A549 (cell line): ENCODE results near the gene ACOXL. TPM values are rescaled to one million over a fixed set of nuclear protein-coding genes. Genes with fewer than 3 reads are reported as not detected.

Experiments used
- ATAC-seq, 2 experiments: fragments of 200-7000 bp in 1 of 2; fragments of >200 bp in 1 of 2; cut with Nextera tagmentation in 1 of 2; cut with Tn5 transposase in 1 of 2; 3 replicates each; pipeline versions ENCODE4 v1.8.0 to v1.9.1; 2018 to 2020; ENCODE audit warnings: mild to moderate bottlenecking in 1 of 2, moderate library complexity in 1 of 2
- CTCF ChIA-PET: fragments of 300-600 bp; sonication (Branson Sonifier 250); formaldehyde crosslinking; extraction: SDS; loops from one replicate; lab custom pipeline; 2021; ENCODE audit warnings: antibody characterized with exemption, inconsistent platforms; lab: Yijun Ruan, JAX
- POLR2A ChIA-PET: fragments of 350-600 bp; formaldehyde crosslinking; extraction: SDS; loops from one replicate; lab custom pipeline; 2021; ENCODE audit warnings: antibody characterized with exemption, inconsistent platforms; lab: Yijun Ruan, JAX
- DNase-seq, 2 experiments: peaks; one replicate each; pipeline versions ENCODE4 v3.0.0 to v3.0.0-alpha.2; 2011 to 2016; ENCODE audit warnings: low read depth in 1 of 2, low spot score in 1 of 2
- FAIRE-seq: peaks from 2 replicates; lab custom pipeline; 2011; peaks lifted over from hg19 to GRCh38; lab: Jason Lieb, UNC
- H3K27ac ChIP-seq, 2 experiments: fragments of >200 bp; sonication (Bioruptor Twin); formaldehyde crosslinking; 3 replicates each; pipeline ENCODE4 v1.5.1; 2016 to 2017
- H3K4me1 ChIP-seq: fragments of >200 bp; sonication (Bioruptor Twin); formaldehyde crosslinking; 3 replicates; pipeline ENCODE4 v1.6.1; 2016
- H3K4me2 ChIP-seq: fragments of >200 bp; sonication (Bioruptor Twin); formaldehyde crosslinking; 3 replicates; pipeline ENCODE4 v1.6.1; 2016
- H3K4me3 ChIP-seq: fragments of >200 bp; sonication (Bioruptor Twin); formaldehyde crosslinking; 3 replicates; pipeline ENCODE4 v1.5.1; 2016
- H3K9me3 ChIP-seq: fragments of >200 bp; sonication (Bioruptor Twin); formaldehyde crosslinking; 3 replicates; pipeline ENCODE4 v1.6.1; 2016
- BHLHE40 ChIP-seq: IDR thresholded peaks from 2 replicates; pipeline ENCODE4 v1.6.1; 2012; ENCODE audit warnings: low read depth, low read length, inconsistent platforms
- CEBPB ChIP-seq, 2 experiments: fragments of >200 bp in 1 of 2; sonication (Bioruptor Twin) in 1 of 2; formaldehyde crosslinking in 1 of 2; IDR thresholded peaks; 2 replicates each; pipeline ENCODE4 v1.6.1; 2012 to 2016
- CHD4 ChIP-seq: fragments of 200-600 bp; sonication (generic); IDR thresholded peaks from 2 replicates; pipeline ENCODE4 v1.6.1; 2016; ENCODE audit warnings: antibody characterized with exemption, mild to moderate bottlenecking, borderline replicate concordance
- EHF ChIP-seq: fragments of 250-450 bp; sonication (Bioruptor Pico); IDR thresholded peaks from 2 replicates; pipeline ENCODE4 v1.5.0; 2020; ENCODE audit warnings: mild to moderate bottlenecking
- EHMT2 ChIP-seq: fragments of 200-600 bp; sonication (generic); IDR thresholded peaks from 2 replicates; pipeline ENCODE4 v1.6.1; 2016; ENCODE audit warnings: antibody characterized with exemption, low read depth, mild to moderate bottlenecking, moderate library complexity
- EP300 ChIP-seq, 2 experiments: fragments of >200 bp; sonication (Bioruptor Twin); formaldehyde crosslinking; IDR thresholded peaks; 2 replicates in 1 of 2; 3 replicates in 1 of 2; pipeline ENCODE4 v1.6.1; 2016 to 2017
- FOSB ChIP-seq: fragments of 250-450 bp; sonication (Bioruptor Pico); IDR thresholded peaks from 2 replicates; pipeline ENCODE4 v1.5.0; 2020; ENCODE audit warnings: mild to moderate bottlenecking, moderate library complexity
- HES2 ChIP-seq: fragments of >200 bp; sonication (Bioruptor Twin); formaldehyde crosslinking; IDR thresholded peaks from 2 replicates; pipeline ENCODE4 v1.6.1; 2016
- HOXB13 ChIP-seq: fragments of 250-450 bp; sonication (Bioruptor Pico); IDR thresholded peaks from 2 replicates; pipeline ENCODE4 v1.5.0; 2020; ENCODE audit warnings: low read depth, mild to moderate bottlenecking, moderate library complexity
- HOXB5 ChIP-seq: fragments of 250-450 bp; sonication (Bioruptor Pico); IDR thresholded peaks from 2 replicates; pipeline ENCODE4 v1.5.0; 2020; ENCODE audit warnings: mild to moderate bottlenecking, moderate library complexity
- JUN ChIP-seq, 2 experiments: fragments of >200 bp; sonication (Bioruptor Twin); formaldehyde crosslinking; IDR thresholded peaks; 2 replicates in 1 of 2; 3 replicates in 1 of 2; pipeline ENCODE4 v1.6.1; 2016 to 2017
- JUNB ChIP-seq: fragments of >200 bp; sonication (Bioruptor Twin); formaldehyde crosslinking; IDR thresholded peaks from 2 replicates; pipeline ENCODE4 v1.6.1; 2016
- MAFK ChIP-seq: fragments of 450-650 bp; IDR thresholded peaks from 2 replicates; pipeline ENCODE4 v1.6.1; 2014; ENCODE audit not compliant: partially characterized antibody
- NFE2L2 ChIP-seq: fragments of 150-350 bp; conservative IDR thresholded peaks from 2 replicates; pipeline ENCODE4 v1.6.1; 2014; ENCODE audit warnings: low read length
- NPAS2 ChIP-seq: fragments of 250-450 bp; sonication (Bioruptor Pico); IDR thresholded peaks from 2 replicates; pipeline ENCODE4 v1.8.0; 2022; ENCODE audit warnings: mild to moderate bottlenecking, moderate library complexity, borderline replicate concordance
- RCOR1 ChIP-seq: fragments of 150-350 bp; IDR thresholded peaks from 2 replicates; pipeline ENCODE4 v1.6.1; 2014; ENCODE audit warnings: antibody characterized with exemption, low read length, low read depth
- SREBF2 ChIP-seq: fragments of 450-650 bp; IDR thresholded peaks from 2 replicates; pipeline ENCODE4 v1.6.1; 2014; ENCODE audit warnings: mild to moderate bottlenecking, moderate library complexity
- TP53 ChIP-seq: fragments of 250-450 bp; sonication (Bioruptor Pico); IDR thresholded peaks from 2 replicates; pipeline ENCODE4 v1.5.0; 2021; ENCODE audit warnings: mild to moderate bottlenecking, moderate library complexity
- ZFP36 ChIP-seq: fragments of 450-650 bp; IDR thresholded peaks from 2 replicates; pipeline ENCODE4 v1.6.1; 2014; ENCODE audit warnings: borderline replicate concordance; ENCODE audit not compliant: partially characterized antibody
- ZNF302 ChIP-seq: fragments of 250-450 bp; sonication (Bioruptor Pico); IDR thresholded peaks from 2 replicates; pipeline ENCODE4 v1.9.0; 2021; ENCODE audit warnings: inconsistent platforms, mild to moderate bottlenecking, moderate library complexity
- WGBS: methylation state at CpG from one replicate; pipeline ENCODE4 v1.1.6; 2017; ENCODE audit errors: missing lambda C conversion rate; 5-methylcytosine and 5-hydroxymethylcytosine counted together
- polyA plus RNA-seq, 4 experiments: library from polyadenylated mRNA; depleted of rRNA in 3 of 4; stranded (reverse); fragments of >200 nt; fragmentation: RNase III in 1 of 4; extraction: RNeasy Plus Mini Kit Qiagen cat#74134 plus additional on column Dnase treatment in 1 of 4; gene quantifications; 2 replicates in 3 of 4; 3 replicates in 1 of 4; pipeline ENCODE4 v1.2.3, GENCODE V29; 2011 to 2017
- TF ChIP-seq, protein P1 (sequence below): fragments of 450-650 bp; IDR thresholded peaks from 2 replicates; pipeline ENCODE4 v1.6.1; 2014; ENCODE audit warnings: antibody characterized with exemption
- TF ChIP-seq, protein P2 (sequence below): fragments of 250-450 bp; sonication (Bioruptor Pico); IDR thresholded peaks from 2 replicates; pipeline ENCODE4 v1.5.0; 2021; ENCODE audit warnings: mild to moderate bottlenecking, moderate library complexity, borderline replicate concordance

The ACOXL gene
- polyA plus RNA-seq, 2 of the 4 experiments (the other 2 are of a cell fraction), result not detected

DNA sequence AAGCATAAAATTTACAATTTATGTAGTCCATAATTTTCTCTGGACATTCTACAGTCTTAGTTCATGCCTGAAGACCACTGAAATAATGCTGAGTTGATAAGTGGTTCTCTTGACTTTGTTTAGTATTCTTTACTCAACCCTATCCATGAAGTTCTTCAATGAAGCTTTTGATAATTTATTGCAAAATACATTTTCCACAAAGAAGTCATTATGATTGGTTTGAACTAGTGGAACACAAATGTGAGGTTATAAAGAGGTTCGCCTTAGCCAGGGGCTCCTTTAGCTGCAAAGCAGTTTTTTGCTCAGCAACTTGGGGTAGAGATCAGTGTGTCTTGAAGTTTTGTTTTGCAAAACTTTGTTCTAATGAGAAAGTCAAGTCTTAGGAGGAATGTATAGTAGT lies 394.2 kb downstream of the ACOXL start:
- H3K4me1 ChIP-seq, result peaks cover 11% of the 10 kb centered on the region
- TF ChIP-seq ZNF302 (CRISPR knock-in tag) (no peak), RCOR1 (no peak), CEBPB (IDR thresholded peaks at IDR 0.05) (no peak), HOXB5 (no peak), MAFK (no peak), FOSB (CRISPR knock-in tag) (no peak), JUNB (no peak), HOXB13 (no peak), EP300 (IDR thresholded peaks at IDR 0.05) (no peak), NPAS2 (CRISPR knock-in tag) (no peak), NFE2L2 (no peak), HES2 (no peak), BHLHE40 (no peak), EHF (CRISPR knock-in tag) (no peak), TP53 (CRISPR knock-in tag) (no peak), EHMT2 (no peak), ZFP36 (no peak)
- TF ChIP-seq, protein P1, sequence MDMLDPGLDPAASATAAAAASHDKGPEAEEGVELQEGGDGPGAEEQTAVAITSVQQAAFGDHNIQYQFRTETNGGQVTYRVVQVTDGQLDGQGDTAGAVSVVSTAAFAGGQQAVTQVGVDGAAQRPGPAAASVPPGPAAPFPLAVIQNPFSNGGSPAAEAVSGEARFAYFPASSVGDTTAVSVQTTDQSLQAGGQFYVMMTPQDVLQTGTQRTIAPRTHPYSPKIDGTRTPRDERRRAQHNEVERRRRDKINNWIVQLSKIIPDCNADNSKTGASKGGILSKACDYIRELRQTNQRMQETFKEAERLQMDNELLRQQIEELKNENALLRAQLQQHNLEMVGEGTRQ, result no peak
- TF ChIP-seq, all 56 proteins: peak for 0
- DNase-seq (no peak), ATAC-seq (no peak), FAIRE-seq (no peak)
- 88% methylated on average over 1 of the region's 1 CpG for WGBS
- no peaks in the 10 kb centered on the region for H3K9me3 ChIP-seq
- ChIA-PET POLR2A (no interaction called here), CTCF (interaction anchor here (0.9 to 2.1 kb wide), 3 partner anchors 9 to 572 kb away, joined by 3 to 9 read pairs (median 4); no protein-coding TSS in a partner anchor)
- H3K4me2 ChIP-seq, result no peak overlapping the region
- H3K27ac ChIP-seq, result no peak overlapping the region
- H3K4me3 ChIP-seq, result no peak overlapping the region

- no peak for DNase-seq
- Histone ChIP-seq H3K4me1 (peaks cover 11% of the 10 kb centered on the region), H3K27ac (no peak overlapping the region), H3K4me2 (no peak overlapping the region), H3K4me3 (no peak overlapping the region), H3K9me3 (no peaks in the 10 kb centered on the region)
- WGBS, result 82% methylated on average over 4 of the region's 4 CpGs
- no peak for ATAC-seq
- FAIRE-seq, result no peak
- TF ChIP-seq, protein P1, result no peak
- POLR2A ChIA-PET, result no interaction called here
- CTCF ChIA-PET, result interaction anchor here (1.4 kb wide), 1 partner anchor 10 kb away, joined by 3 read pairs; no protein-coding TSS in a partner anchor
These were observed 395.0 kb downstream of the ACOXL start for GRCh38 chr2:111127351-111127750.

- H3K4me3 ChIP-seq, result no peak overlapping the region
- no peak for FAIRE-seq
- CTCF ChIA-PET, result interaction anchor here (1.4 kb wide), 1 partner anchor 11 kb away, joined by 3 read pairs; no protein-coding TSS in a partner anchor
These were observed 395.7 kb downstream of the ACOXL start for GRCh38 chr2:111128096-111128495.

GRCh38 chr2:111133603-111134002 lies 401.2 kb downstream of the ACOXL start:
- WGBS, result 76% methylated on average over 2 of the region's 2 CpGs
- TF ChIP-seq CHD4, result no peak
- TF ChIP-seq, protein P1, result no peak
- TF ChIP-seq, protein P2, sequence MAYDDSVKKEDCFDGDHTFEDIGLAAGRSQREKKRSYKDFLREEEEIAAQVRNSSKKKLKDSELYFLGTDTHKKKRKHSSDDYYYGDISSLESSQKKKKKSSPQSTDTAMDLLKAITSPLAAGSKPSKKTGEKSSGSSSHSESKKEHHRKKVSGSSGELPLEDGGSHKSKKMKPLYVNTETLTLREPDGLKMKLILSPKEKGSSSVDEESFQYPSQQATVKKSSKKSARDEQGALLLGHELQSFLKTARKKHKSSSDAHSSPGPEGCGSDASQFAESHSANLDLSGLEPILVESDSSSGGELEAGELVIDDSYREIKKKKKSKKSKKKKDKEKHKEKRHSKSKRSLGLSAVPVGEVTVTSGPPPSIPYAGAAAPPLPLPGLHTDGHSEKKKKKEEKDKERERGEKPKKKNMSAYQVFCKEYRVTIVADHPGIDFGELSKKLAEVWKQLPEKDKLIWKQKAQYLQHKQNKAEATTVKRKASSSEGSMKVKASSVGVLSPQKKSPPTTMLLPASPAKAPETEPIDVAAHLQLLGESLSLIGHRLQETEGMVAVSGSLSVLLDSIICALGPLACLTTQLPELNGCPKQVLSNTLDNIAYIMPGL (CRISPR knock-in tag), result no peak
- POLR2A ChIA-PET, result interaction anchor here (1.1 kb wide), 1 partner anchor 13 kb away, joined by 4 read pairs; the partner anchor contains the start of gene BCL2L11
- ATAC-seq, result no peak
- Histone ChIP-seq H3K4me1 (no peaks in the 10 kb centered on the region), H3K4me3 (no peak overlapping the region), H3K4me2 (no peak overlapping the region), H3K27ac (no peak overlapping the region), H3K9me3 (no peaks in the 10 kb centered on the region)
- no peak for FAIRE-seq
- CTCF ChIA-PET, result interaction anchor here (0.8 to 1.8 kb wide), 2 partner anchors 16 to 23 kb away, joined by 3 to 5 read pairs; no protein-coding TSS in a partner anchor
- no peak for DNase-seq

More at GRCh38 chr2:111128096-111128495, 395.7 kb downstream of the ACOXL start:
- DNase-seq (no peak), ATAC-seq (no peak)
- TF ChIP-seq EHF (CRISPR knock-in tag), result no peak
- no peak for TF ChIP-seq JUN (IDR thresholded peaks at IDR 0.05)
- no peak for TF ChIP-seq SREBF2
- Histone ChIP-seq H3K4me2 (no peak overlapping the region), H3K9me3 (no peaks in the 10 kb centered on the region), H3K27ac (no peak overlapping the region), H3K4me1 (peaks cover 11% of the 10 kb centered on the region)
- POLR2A ChIA-PET, result no interaction called here
- WGBS, result 97% methylated on average over 2 of the region's 2 CpGs
